ENCODE data around the gene GLDC.

- TF ChIP-seq, protein P1, sequence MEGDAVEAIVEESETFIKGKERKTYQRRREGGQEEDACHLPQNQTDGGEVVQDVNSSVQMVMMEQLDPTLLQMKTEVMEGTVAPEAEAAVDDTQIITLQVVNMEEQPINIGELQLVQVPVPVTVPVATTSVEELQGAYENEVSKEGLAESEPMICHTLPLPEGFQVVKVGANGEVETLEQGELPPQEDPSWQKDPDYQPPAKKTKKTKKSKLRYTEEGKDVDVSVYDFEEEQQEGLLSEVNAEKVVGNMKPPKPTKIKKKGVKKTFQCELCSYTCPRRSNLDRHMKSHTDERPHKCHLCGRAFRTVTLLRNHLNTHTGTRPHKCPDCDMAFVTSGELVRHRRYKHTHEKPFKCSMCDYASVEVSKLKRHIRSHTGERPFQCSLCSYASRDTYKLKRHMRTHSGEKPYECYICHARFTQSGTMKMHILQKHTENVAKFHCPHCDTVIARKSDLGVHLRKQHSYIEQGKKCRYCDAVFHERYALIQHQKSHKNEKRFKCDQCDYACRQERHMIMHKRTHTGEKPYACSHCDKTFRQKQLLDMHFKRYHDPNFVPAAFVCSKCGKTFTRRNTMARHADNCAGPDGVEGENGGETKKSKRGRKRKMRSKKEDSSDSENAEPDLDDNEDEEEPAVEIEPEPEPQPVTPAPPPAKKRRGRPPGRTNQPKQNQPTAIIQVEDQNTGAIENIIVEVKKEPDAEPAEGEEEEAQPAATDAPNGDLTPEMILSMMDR (IDR thresholded peaks at IDR 0.05), result no peak
- TF ChIP-seq POLR2A (IDR thresholded peaks at IDR 0.05), result no peak
These were observed 87.5 kb downstream of the GLDC start for GRCh38 chr9:6557883-6558616.
